GM19372 (cell line): Measurements from ENCODE around the gene LDHB.
"Not testable (repeated sequence)": the region's sequence is repeated elsewhere in the genome, so short reads cannot be mapped to it uniquely, and the experiment has no call there.

Source experiments
- ATAC-seq: cut with Tn5 transposase; IDR thresholded peaks from one replicate; pipeline ENCODE4 v1.9.1; 2021; ENCODE audit warnings: mild to moderate bottlenecking, low read depth, moderate library complexity; ENCODE audit not compliant: unreplicated experiment

LDHB gene

DNA sequence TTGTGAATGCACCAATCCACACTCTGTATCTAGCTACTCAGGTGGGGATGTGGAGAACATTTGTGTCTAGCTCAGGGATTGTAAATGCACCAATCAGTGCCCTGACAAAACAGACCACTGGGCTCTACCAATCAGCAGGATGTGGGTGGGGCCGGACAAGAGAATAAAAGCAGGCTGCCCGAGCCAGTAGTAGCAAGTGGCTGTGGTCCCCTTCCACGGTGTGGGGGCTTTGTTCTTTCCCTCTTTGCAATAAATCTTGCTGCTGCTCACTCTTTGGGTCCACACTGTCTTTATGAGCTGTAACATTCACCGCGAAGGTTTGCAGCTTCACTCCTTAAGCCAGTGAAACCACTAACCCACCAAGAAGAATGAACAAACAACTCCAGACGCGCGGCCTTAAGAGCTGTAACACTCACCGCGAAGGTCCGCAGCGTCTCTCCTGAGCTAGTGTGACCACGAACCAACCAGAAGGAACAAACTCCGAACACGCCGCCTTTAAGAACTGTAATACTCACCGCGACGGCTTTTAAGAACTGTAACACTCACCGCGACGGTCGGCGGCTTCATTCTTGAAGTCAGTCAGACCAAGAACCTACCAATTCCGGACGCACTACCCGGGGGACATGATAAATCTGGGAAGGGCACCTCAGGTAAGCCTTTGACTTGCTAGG is 4.6 kb upstream of the LDHB start:
- ATAC-seq: no peak

- ATAC-seq: not testable (repeated sequence)
Measured at GRCh38 chr12:21661396-21662093, 3.9 kb upstream of the LDHB start.

DNA sequence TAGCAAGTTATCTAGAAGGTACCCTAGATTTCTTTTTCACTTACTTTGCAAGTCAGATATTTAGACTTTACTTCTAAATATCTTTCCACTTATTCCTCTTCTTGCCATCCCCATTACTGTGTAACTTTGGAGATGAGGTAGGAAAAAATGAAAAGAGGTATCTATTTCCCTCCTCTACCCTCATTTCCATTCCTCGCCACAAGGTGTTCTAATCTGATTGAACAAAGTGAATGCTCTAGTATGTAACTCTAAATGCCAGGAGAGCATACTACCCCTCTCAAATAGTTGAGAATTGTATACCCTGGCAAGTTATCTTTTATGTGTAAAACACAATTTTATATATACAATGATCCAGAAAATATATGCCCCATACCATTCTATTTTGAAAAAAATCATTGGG is 1.7 kb upstream of the LDHB start:
- no peak for ATAC-seq

DNA sequence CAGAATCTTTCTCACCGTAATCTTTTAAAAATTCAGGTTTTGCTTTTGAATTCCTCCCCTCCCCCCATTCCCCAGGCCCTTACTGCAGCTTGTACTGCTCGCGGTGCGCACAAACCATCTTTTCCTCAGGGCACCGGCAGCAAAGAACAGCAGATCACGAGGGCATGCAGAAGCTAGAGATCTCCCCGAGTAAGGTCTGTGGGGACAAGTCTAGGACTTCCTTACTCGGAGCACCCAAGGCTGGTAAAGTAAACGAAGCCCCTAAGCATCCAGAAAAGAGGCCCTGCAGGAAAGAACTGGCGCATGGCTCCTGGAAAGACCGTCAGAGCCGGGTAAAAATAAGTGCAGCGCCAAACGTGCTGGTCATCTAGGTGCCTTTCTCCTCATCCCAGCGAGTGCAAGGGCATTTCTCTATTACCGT is 727 bp downstream of the LDHB start:
- ATAC-seq: peak; percentile 31

GRCh38 chr12:21655591-21655990 is 2.1 kb downstream of the LDHB start:
- no peak for ATAC-seq

DNA sequence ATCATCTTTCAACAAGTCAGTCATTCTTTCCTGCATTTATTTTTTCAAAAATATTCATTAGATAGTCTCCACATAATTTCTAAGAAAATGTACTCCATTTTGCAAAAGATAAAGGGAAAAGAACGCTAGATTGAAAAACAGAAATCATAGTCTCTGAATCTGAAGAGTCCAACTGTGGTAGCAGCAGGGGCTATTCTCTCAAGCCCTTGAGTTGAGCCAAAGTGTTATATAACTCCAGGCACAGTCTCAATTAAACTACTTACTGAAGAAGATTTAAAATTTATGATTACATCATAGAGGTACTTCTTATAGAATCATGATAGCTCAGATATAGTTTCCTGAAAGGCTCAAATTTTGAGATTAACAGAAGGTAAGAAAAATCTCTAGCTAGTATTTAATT is 5.8 kb downstream of the LDHB start:
- ATAC-seq: no peak

- no peak for ATAC-seq
Measured at GRCh38 chr12:21650997-21651396, 6.6 kb downstream of the LDHB start.

DNA sequence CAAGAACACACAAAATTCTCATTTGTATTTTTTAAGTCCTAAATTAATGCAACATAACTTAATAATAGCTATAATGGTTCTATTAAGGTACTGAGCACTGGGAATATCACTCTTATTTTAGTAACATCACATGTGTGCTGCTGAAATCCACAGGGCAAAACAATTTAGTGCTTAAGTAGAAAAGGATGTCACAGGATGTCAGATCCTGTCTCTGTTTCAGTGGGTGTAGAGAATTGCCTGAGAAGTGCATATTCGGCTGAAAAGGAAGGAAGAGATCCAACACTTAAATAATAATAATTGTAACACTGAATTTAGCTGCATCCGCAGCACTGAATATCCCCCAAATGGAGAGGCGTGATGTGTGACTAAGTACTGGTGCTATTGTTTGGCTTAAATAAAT is 8.6 kb downstream of the LDHB start:
- ATAC-seq: no peak

- ATAC-seq: no peak
Measured at GRCh38 chr12:21648378-21648777, 9.3 kb downstream of the LDHB start.

- ATAC-seq: no peak
Measured at GRCh38 chr12:21647179-21647578, 10.5 kb downstream of the LDHB start.

DNA sequence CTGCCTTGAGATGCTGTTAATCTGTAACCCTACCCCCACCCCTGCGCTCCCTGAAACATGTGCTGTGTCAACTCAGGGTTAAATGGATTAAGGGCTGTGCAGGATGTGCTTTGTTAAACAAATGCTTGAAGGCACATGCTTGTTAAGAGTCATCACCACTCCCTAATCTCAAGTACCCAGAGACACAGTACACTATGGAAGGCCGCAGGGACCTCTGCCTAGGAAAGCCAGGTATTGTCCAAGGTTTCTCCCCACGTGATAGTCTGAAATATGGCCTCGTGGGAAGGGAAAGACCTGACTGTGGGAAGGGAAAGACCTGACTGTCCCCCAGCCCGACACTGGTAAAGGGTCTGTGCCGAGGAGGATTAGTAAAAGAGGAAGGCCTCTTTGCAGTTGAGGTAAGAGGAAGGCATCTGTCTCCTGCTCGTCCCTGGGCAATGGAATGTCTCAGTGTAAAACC is 12.6 kb downstream of the LDHB start:
- not testable (repeated sequence) for ATAC-seq

DNA sequence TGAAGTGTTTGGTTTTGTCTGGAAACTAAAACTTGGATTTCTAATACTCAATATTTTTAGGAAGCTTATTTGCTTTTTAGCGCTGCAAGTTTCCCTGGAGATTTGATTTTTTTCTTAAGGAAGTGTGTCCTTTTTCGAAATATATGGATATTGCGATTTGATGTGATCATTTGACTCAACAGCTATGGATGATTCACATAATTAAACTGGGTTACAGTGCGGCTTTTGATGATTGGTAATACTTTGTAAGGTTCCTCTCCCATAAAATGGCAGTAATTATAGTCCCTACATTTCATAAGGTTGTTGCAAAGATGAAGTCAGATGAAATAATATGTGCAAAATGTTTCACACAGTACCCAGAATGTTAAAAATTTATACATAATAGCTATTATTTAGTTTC is 13.1 kb downstream of the LDHB start:
- ATAC-seq: no peak

GRCh38 chr12:21643758-21644157 is 13.9 kb downstream of the LDHB start:
- no peak for ATAC-seq

GRCh38 chr12:21642707-21643389 is 14.8 kb downstream of the LDHB start:
- peak; percentile 62 for ATAC-seq

DNA sequence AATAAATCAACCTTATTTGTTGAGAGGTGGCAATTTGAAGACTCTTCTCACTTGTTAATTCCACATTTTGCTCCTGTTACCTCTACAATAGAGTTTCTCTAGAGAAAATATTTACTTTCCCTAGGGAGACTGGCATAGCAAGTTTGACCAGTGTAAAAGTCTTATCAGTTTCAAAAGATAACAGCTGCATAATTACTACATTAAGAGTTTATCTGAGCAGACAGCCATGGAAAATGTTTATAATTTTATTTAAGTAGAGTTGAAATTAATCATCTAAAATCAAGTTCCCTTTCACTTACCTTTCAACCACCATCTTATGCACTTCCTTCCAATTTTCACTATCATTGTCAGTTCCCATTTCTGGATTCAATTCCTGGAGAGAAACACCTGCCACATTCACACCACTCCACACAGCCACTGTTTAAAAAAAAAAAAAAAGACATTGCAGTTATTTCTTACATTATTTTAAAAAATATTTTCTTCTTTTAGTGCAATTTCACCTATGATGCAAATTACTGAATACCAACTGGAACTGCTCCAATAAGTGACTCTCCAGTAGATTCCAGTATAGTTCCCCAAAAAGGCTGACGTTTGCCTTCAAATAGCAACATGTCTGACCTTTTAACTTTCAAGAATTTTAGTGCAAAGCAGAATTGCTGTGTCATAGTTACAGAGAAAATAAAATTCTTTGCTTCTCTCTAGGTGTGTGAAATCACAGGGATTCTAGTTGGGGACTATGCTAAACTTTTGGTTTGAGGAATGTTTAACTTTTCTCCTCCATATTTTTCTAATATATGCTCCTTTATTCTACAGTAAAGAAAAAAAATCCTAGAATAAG is 19.4 kb downstream of the LDHB start:
- no peak for ATAC-seq

DNA sequence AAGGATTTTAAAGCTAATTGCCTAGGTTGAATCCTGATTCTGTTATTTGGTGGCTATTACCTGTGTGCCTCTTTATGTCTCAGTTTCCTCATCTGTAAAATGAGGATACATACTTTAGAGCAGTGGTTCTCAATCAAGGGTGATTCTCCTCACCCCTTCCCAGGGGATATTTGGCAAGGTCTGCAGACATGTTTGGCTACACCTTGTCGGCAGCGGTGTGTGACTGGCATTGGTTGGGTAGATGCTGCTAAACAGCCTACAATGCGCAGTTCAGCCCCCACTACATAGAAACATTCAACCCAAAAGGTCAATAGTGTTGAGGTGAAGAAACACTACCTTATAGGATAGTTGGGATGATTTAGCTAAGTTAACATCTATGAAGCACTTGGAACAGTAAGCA is 23.4 kb downstream of the LDHB start:
- ATAC-seq: no peak

DNA sequence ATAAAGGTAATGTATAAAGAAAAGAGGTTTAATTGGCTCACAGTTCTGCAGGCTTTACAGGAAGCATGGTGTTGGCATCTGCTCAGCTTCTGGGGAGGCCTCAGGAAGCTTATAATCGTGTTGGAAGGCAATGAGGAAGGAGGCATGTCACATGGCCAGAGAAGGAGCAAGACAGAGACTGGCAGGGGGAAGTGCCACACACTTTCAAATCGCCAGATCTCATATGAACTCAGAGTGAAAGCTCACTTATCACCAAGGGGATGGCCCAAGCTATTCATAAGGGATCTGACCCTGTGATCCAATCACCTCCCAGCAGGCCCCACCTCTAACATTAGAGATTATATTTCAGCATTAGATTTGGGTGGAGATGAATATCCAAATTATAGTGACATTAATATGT is 26.3 kb downstream of the LDHB start:
- ATAC-seq: no peak

DNA sequence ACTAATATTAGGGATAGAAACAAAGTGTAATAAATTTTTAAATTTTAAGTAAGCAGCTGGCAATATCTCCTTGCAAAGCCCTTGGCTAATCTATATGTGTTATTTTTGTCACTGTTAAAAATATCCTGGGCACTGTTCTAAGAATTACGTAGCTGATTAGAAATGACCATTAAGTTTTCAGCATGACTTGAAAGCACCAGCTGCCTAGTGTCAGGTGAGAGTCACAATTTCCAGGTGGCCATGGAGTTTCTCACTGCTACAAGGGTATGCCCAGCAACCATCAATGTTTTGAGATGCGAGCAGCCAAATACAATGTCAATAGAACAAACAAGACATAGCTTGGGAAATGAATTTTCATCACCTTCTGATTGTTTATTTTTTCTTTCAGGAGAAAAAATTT is 29.7 kb downstream of the LDHB start:
- no peak for ATAC-seq

- no peak for ATAC-seq
Measured at GRCh38 chr12:21618566-21618965, 39.1 kb downstream of the LDHB start.

DNA sequence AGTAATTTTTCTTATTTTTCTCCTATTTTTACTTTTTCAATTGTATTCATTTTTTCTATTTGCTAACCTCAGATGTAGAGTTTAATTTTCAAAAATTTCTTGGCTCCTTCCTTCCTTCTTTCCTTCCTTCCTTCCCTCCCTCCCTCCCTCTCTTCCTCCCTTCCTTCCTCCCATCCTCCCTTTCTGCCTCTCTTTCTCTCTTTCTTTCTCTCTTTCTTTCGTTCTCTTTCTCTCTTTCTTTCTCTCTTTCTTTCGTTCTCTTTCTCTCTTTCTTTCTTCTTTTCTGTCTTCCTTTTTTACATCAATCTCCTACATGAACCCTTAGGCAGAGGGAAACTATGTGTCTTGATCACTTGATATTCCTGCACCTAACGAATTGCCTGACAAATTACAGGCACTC is 40.6 kb downstream of the LDHB start:
- no peak for ATAC-seq

DNA sequence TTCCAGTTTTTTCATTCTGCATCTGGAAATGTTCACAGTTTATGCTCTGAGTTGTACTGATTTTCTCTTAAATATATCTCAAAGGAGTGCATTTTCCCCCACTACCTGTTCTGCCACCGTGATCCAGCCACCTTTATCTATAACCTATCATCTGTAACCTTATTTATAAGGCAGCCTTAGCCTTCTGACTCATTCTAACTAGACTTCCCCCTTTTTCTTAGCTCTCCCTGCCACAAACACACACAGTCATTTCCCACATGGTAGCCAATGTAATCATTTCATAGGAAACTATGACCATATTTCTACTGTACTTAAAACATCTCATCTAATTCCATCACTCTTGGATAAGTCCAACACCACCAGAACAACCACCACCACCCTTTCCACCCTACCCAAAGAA is 42.2 kb downstream of the LDHB start:
- no peak for ATAC-seq
